H9 (cell line): ENCODE data around the gene IRS2. TPM values are rescaled to one million over a fixed set of nuclear protein-coding genes. Genes with fewer than 3 reads are reported as not detected.

Experiments used
- DNase-seq: peaks from one replicate; pipeline ENCODE4 v3.0.0-alpha.2; 2017
- H2AFZ ChIP-seq: one replicate; pipeline ENCODE4 v1.6.1; 2013; ENCODE audit warnings: mild to moderate bottlenecking, low read length, control low read depth, moderate library complexity
- H2AK5ac ChIP-seq: 2 replicates; pipeline ENCODE4 v1.6.1; 2013; ENCODE audit warnings: low read length, control low read depth, mixed read lengths; ENCODE audit not compliant: insufficient read length
- H2BK120ac ChIP-seq: one replicate; pipeline ENCODE4 v1.6.1; 2013; ENCODE audit warnings: low read depth, mild to moderate bottlenecking, low read length, control low read depth, inconsistent platforms; ENCODE audit not compliant: poor library complexity, severe bottlenecking
- H2BK12ac ChIP-seq: 2 replicates; pipeline ENCODE4 v1.6.1; 2013; ENCODE audit warnings: low read length, control low read depth, mixed read lengths, low read depth; ENCODE audit not compliant: insufficient read length
- H2BK15ac ChIP-seq: 2 replicates; pipeline ENCODE4 v1.6.1; 2013; ENCODE audit warnings: low read depth, low read length, control low read depth
- H2BK20ac ChIP-seq: one replicate; pipeline ENCODE4 v1.6.1; 2013; ENCODE audit warnings: low read depth, mild to moderate bottlenecking, low read length, control low read depth, inconsistent platforms; ENCODE audit not compliant: poor library complexity, severe bottlenecking
- H2BK5ac ChIP-seq: 2 replicates; pipeline ENCODE4 v1.6.1; 2013; ENCODE audit warnings: low read length, control low read depth, mixed read lengths; ENCODE audit not compliant: insufficient read length
- H3K14ac ChIP-seq: 2 replicates; pipeline ENCODE4 v1.6.1; 2013; ENCODE audit warnings: low read length, control low read depth; ENCODE audit not compliant: insufficient read depth
- H3K18ac ChIP-seq: 2 replicates; pipeline ENCODE4 v1.6.1; 2013; ENCODE audit warnings: low read depth, mild to moderate bottlenecking, mixed read lengths, low read length, control low read depth; ENCODE audit not compliant: insufficient read length
- H3K23ac ChIP-seq: 2 replicates; pipeline ENCODE4 v1.6.1; 2013; ENCODE audit warnings: low read length, control low read depth, mixed read lengths, low read depth; ENCODE audit not compliant: insufficient read length
- H3K23me2 ChIP-seq: 2 replicates; pipeline ENCODE4 v1.6.1; 2013; ENCODE audit warnings: low read depth, mild to moderate bottlenecking, mixed read lengths, low read length, control low read depth; ENCODE audit not compliant: insufficient read length, poor library complexity, severe bottlenecking
- H3K27ac ChIP-seq: 2 replicates; pipeline ENCODE4 v1.5.1; 2013; ENCODE audit warnings: low read length, control low read depth, mixed read lengths, low read depth; ENCODE audit not compliant: insufficient read length
- H3K27me3 ChIP-seq: 2 replicates; pipeline ENCODE4 v1.6.1; 2013; ENCODE audit warnings: low read length, control low read depth, inconsistent platforms; ENCODE audit not compliant: insufficient read depth
- H3K4ac ChIP-seq: 2 replicates; pipeline ENCODE4 v1.6.1; 2013; ENCODE audit warnings: low read depth, mild to moderate bottlenecking, control low read depth, inconsistent platforms, low read length, moderate library complexity
- H3K4me1 ChIP-seq: 2 replicates; pipeline ENCODE4 v1.6.1; 2013; ENCODE audit warnings: low read length, control low read depth, inconsistent platforms; ENCODE audit not compliant: insufficient read depth
- H3K4me2 ChIP-seq: 2 replicates; pipeline ENCODE4 v1.6.1; 2013; ENCODE audit warnings: low read length, control low read depth, mixed read lengths; ENCODE audit not compliant: insufficient read length, insufficient read depth
- H3K56ac ChIP-seq: 2 replicates; pipeline ENCODE4 v1.6.1; 2013; ENCODE audit warnings: low read depth, mild to moderate bottlenecking, mixed read lengths, low read length, control low read depth; ENCODE audit not compliant: insufficient read length
- H3K79me1 ChIP-seq: 2 replicates; pipeline ENCODE4 v1.6.1; 2013; ENCODE audit warnings: low read depth, mild to moderate bottlenecking, moderate library complexity, low read length, control low read depth, inconsistent platforms; ENCODE audit not compliant: insufficient read depth, poor library complexity, severe bottlenecking
- H3K79me2 ChIP-seq: 2 replicates; pipeline ENCODE4 v1.6.1; 2013; ENCODE audit warnings: low read length, control low read depth, inconsistent platforms; ENCODE audit not compliant: insufficient read depth
- H3K9ac ChIP-seq: 2 replicates; pipeline ENCODE4 v1.6.1; 2013; ENCODE audit warnings: low read length, control low read depth, mixed read lengths; ENCODE audit not compliant: insufficient read length; ENCODE audit errors: extremely low read depth
- H3K9me3 ChIP-seq: one replicate; pipeline ENCODE4 v1.6.1; 2013; ENCODE audit warnings: low read depth, low read length, inconsistent platforms; ENCODE audit not compliant: control insufficient read depth
- H3T11ph ChIP-seq: one replicate; pipeline ENCODE4 v1.6.1; 2013; ENCODE audit warnings: mild to moderate bottlenecking, low read length, control low read depth, inconsistent platforms
- H4K20me1 ChIP-seq: one replicate; pipeline ENCODE4 v1.6.1; 2013; ENCODE audit not compliant: control insufficient read depth, insufficient read length, insufficient read depth
- H4K5ac ChIP-seq: 2 replicates; pipeline ENCODE4 v1.6.1; 2013; ENCODE audit warnings: low read depth, mild to moderate bottlenecking, mixed read lengths, low read length, control low read depth; ENCODE audit not compliant: insufficient read length
- H4K8ac ChIP-seq: replicated peaks from 2 replicates; pipeline ENCODE4 v1.6.1; 2013; ENCODE audit warnings: low read length, control low read depth, mixed read lengths, low read depth; ENCODE audit not compliant: insufficient read length
- H4K91ac ChIP-seq: 2 replicates; pipeline ENCODE4 v1.6.1; 2013; ENCODE audit warnings: low read depth, mild to moderate bottlenecking, moderate library complexity, mixed read lengths, low read length, control low read depth; ENCODE audit not compliant: insufficient read length
- H3K27ac Mint-ChIP-seq, 3 experiments: 2 replicates in 2 of 3; 3 replicates in 1 of 3; pipeline ENCODE4 v1.8.0; 2020 to 2021; ENCODE audit warnings: mixed read lengths in 3 of 3, mild to moderate bottlenecking in 1 of 3, moderate library complexity in 1 of 3
- H3K27me3 Mint-ChIP-seq: 2 replicates; pipeline ENCODE4 v1.8.0; 2021; ENCODE audit warnings: low read depth, mild to moderate bottlenecking, moderate library complexity, mixed read lengths
- H3K36me3 Mint-ChIP-seq, 3 experiments: 2 replicates in 2 of 3; 3 replicates in 1 of 3; pipeline ENCODE4 v1.8.0; 2020 to 2021; ENCODE audit warnings: low read depth in 3 of 3, mixed read lengths in 3 of 3; ENCODE audit not compliant: insufficient read depth in 1 of 3
- H3K4me1 Mint-ChIP-seq, 2 experiments: 2 replicates each; pipeline ENCODE4 v1.8.0; 2020; ENCODE audit warnings: mixed read lengths in 2 of 2
- H3K4me3 Mint-ChIP-seq, 2 experiments: 2 replicates in 1 of 2; 3 replicates in 1 of 2; pipeline ENCODE4 v1.8.0; 2020 to 2021; ENCODE audit warnings: mild to moderate bottlenecking in 2 of 2, mixed read lengths in 2 of 2, moderate library complexity in 1 of 2
- H3K9me3 Mint-ChIP-seq, 2 experiments: 2 replicates in 1 of 2; 3 replicates in 1 of 2; pipeline ENCODE4 v1.8.0; 2020; ENCODE audit warnings: mild to moderate bottlenecking in 2 of 2, mixed read lengths in 2 of 2, moderate library complexity in 1 of 2
- WGBS: extraction: QIAGEN DNeasy Blood & Tissue Kit; methylation state at CpG from one replicate; pipeline ENCODE4 v1.1.7; 2013; ENCODE audit warnings: missing lambda C conversion rate, low lambda C conversion rate, mixed read lengths; ENCODE audit not compliant: insufficient read length; ENCODE audit errors: extremely low coverage; 5-methylcytosine and 5-hydroxymethylcytosine counted together
- total RNA-seq: library from RNA; stranded (reverse); gene quantifications from 2 replicates; pipeline ENCODE4 v1.2.1, GENCODE V29; 2021
- TF ChIP-seq, protein P1 (sequence below): fragments of 200-600 bp; sonication (generic); conservative IDR thresholded peaks from 3 replicates; pipeline ENCODE4 v1.8.0; 2021; ENCODE audit warnings: antibody characterized with exemption, mild to moderate bottlenecking

Gene IRS2
- total RNA-seq, 1 experiment from 2014 or later, result 10.1 TPM

DNA sequence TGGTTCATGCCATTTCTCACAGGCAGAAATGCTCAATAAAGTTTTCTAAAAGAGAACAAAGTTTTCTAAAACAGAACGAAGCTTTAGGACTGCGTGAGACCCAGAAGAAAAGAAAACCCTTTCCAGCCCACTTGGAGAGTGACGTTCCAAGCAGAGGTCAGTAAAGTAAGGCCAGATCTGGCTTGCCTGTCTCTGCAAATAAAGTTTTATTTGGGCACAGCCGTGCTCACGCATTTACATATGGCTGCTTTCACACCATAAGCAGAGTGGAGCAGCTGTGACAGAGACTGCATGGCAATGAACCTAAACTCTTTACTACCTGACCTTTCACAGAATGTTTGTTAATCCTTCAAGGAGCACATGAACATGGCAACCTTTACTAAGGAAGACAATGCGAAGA is 23.6 kb downstream of the IRS2 start:
- Histone ChIP-seq H2BK12ac (no peak overlapping the region), H3K18ac (no peak overlapping the region), H3T11ph (no peak overlapping the region), H4K8ac (no peak overlapping the region), H2BK120ac (no peak overlapping the region), H3K79me2 (no peaks in the 10 kb centered on the region; the same call in 1 of the 2 replicates), H2AK5ac (no peak overlapping the region), H2BK15ac (no peak overlapping the region), H3K56ac (no peak overlapping the region), H4K5ac (no peak overlapping the region), H3K27ac (no peak overlapping the region), H3K79me1 (peaks cover 2% of the 10 kb centered on the region), H2AFZ (no peak overlapping the region), H3K4me1 (no peaks in the 10 kb centered on the region), H4K91ac (no peak overlapping the region), H3K9ac (no peak overlapping the region), H3K4me2 (no peak overlapping the region), H3K9me3 (no peaks in the 10 kb centered on the region), H3K23me2 (no peaks in the 10 kb centered on the region), H2BK20ac (no peak overlapping the region), H3K4ac (no peak overlapping the region), H3K23ac (no peak overlapping the region), H3K27me3 (no peaks in the 10 kb centered on the region), H4K20me1 (no peaks in the 10 kb centered on the region), H2BK5ac (no peak overlapping the region), H3K14ac (no peak overlapping the region)
- WGBS, result no CpG with 5 or more reads among the region's 6 CpGs
- Mint-ChIP-seq H3K36me3 (peaks cover 0 to 1% (median 0%) of the 10 kb centered on the region in 3 experiments; a peak in 2 of 7 replicates), H3K27me3 (no peaks in the 10 kb centered on the region), H3K4me3 (no peak overlapping the region), H3K9me3 (no peaks in the 10 kb centered on the region), H3K4me1 (peaks cover 30 to 37% of the 10 kb centered on the region in 2 experiments), H3K27ac (peak overlapping the region in 1 of 3 experiments; percentile 51; a peak in 1 of 7 replicates)
- DNase-seq, result no peak
- TF ChIP-seq, protein P1, sequence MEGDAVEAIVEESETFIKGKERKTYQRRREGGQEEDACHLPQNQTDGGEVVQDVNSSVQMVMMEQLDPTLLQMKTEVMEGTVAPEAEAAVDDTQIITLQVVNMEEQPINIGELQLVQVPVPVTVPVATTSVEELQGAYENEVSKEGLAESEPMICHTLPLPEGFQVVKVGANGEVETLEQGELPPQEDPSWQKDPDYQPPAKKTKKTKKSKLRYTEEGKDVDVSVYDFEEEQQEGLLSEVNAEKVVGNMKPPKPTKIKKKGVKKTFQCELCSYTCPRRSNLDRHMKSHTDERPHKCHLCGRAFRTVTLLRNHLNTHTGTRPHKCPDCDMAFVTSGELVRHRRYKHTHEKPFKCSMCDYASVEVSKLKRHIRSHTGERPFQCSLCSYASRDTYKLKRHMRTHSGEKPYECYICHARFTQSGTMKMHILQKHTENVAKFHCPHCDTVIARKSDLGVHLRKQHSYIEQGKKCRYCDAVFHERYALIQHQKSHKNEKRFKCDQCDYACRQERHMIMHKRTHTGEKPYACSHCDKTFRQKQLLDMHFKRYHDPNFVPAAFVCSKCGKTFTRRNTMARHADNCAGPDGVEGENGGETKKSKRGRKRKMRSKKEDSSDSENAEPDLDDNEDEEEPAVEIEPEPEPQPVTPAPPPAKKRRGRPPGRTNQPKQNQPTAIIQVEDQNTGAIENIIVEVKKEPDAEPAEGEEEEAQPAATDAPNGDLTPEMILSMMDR, result no peak
